OCI-LY3 (cell line): Measurements from ENCODE around the gene SLC30A4.

Source experiments
- H2AFZ ChIP-seq: fragments of 200-600, 300-600 bp; shearing (Covaris generic); 2 replicates; pipeline ENCODE4 v1.6.0; 2014; ENCODE audit warnings: antibody characterized with exemption, low read depth, low read length
- H3K27ac ChIP-seq: fragments of 200-600, 300-600 bp; sonication (generic); 2 replicates; pipeline ENCODE4 v1.5.1; 2014; ENCODE audit warnings: mild to moderate bottlenecking, low read length, moderate library complexity, mixed read lengths
- H3K27me3 ChIP-seq: fragments of 200-600, 300-600 bp; sonication (generic); 2 replicates; pipeline ENCODE4 v1.6.1; 2014; ENCODE audit warnings: low read depth, low read length, mixed read lengths
- H3K36me3 ChIP-seq: fragments of 200-600, 300-600 bp; sonication (generic); replicated peaks from 2 replicates; pipeline ENCODE3; 2014; ENCODE audit warnings: low read depth, low read length, mixed read lengths
- H3K4me1 ChIP-seq: fragments of 300-600, 200-600 bp; sonication (generic); 2 replicates; pipeline ENCODE4 v1.6.1; 2014; ENCODE audit warnings: low read length, mixed read lengths
- H3K4me2 ChIP-seq: fragments of 200-600, 300-600 bp; sonication (generic); 2 replicates; pipeline ENCODE4 v1.6.1; 2014; ENCODE audit warnings: low read length, mixed read lengths
- H3K4me3 ChIP-seq: fragments of 300-600, 200-600 bp; sonication (generic); 2 replicates; pipeline ENCODE4 v1.5.1; 2014; ENCODE audit warnings: antibody characterized with exemption, mild to moderate bottlenecking, low read length, moderate library complexity
- H3K79me2 ChIP-seq: fragments of 300-600, 200-600 bp; shearing (Covaris generic); 2 replicates; pipeline ENCODE4 v1.6.1; 2014; ENCODE audit warnings: mild to moderate bottlenecking, low read length, mixed read lengths
- H3K9ac ChIP-seq: fragments of 300-600, 200-600 bp; shearing (Covaris generic); 2 replicates; pipeline ENCODE4 v1.6.0; 2014; ENCODE audit warnings: mild to moderate bottlenecking, low read length, moderate library complexity
- H3K9me3 ChIP-seq: fragments of 200-600, 300-600 bp; shearing (Covaris generic); 2 replicates; pipeline ENCODE4 v1.6.1; 2014; ENCODE audit warnings: low read length, mixed read lengths; ENCODE audit not compliant: insufficient read depth
- H4K20me1 ChIP-seq: fragments of 200-600, 300-600 bp; sonication (generic); 2 replicates; pipeline ENCODE4 v1.6.1; 2016; ENCODE audit warnings: low read length, mixed read lengths; ENCODE audit not compliant: insufficient read depth
- CTCF ChIP-seq: fragments of 200-600, 300-600 bp; sonication (generic); IDR thresholded peaks from 2 replicates; pipeline ENCODE4 v1.5.1; 2014; ENCODE audit warnings: antibody characterized with exemption, low read length, low read depth
- EZH2phosphoT487 ChIP-seq: fragments of 200-600 bp; shearing (Covaris generic); IDR thresholded peaks from 2 replicates; pipeline ENCODE4 v1.6.1; 2018; ENCODE audit warnings: antibody characterized with exemption, mixed run types, low read depth

SLC30A4 gene

DNA sequence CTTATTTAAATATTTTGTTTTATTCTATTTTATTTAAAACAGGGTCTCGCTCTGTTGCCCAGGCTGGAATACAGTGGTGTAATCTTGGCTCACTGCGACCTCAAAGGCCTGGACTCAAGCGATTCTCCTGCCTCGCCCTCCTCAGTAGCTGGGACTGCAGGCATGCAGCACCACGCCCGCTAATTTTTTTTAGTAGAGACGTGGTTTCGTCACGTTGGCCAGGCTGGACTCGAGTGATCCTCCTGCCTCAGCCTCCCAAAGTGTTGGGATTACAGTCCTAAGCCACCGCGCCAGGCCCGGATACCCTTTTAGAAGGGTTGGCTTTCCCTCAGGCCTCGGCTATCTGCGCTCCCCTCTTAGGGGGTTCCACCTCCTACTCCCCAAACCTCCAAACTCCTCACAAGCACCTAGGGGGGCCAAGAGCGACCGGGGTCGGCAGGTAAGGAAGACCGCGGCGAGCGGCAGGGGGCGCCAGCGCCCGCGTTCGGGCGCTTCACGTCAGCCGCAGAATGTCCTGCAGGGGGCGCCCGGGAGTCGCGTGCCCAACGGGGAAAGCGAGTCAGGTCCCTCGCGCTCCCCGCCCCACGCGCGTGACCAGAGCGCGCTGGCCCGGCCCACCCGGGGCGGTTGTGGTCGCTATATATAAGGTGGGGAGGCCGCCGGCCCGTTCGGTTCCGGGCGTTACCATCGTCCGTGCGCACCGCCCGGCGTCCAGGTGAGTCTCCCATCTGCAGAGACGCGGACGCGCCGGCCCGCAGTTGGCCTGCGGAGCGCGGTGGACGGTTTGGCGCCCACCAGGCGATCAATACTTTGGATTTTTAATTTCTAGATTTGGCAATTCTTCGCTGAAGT, 92.4 kb downstream of the SLC30A4 start:
- no peaks in the 10 kb centered on the region for H3K9me3 ChIP-seq
- H3K27me3 ChIP-seq, result no peaks in the 10 kb centered on the region; the same call in 1 of the 2 replicates
- peak overlapping the region; percentile 34; the same call in 1 of the 2 replicates for H2AFZ ChIP-seq
- H3K27ac ChIP-seq, result no peak overlapping the region
- H3K9ac ChIP-seq, result no peak overlapping the region
- H3K4me1 ChIP-seq, result no peaks in the 10 kb centered on the region
- H3K36me3 ChIP-seq, result no peaks in the 10 kb centered on the region
- H3K79me2 ChIP-seq, result no peaks in the 10 kb centered on the region
- H3K4me2 ChIP-seq, result peak overlapping the region; percentile 65
- TF ChIP-seq CTCF, result peak; percentile 100
- TF ChIP-seq EZH2phosphoT487, result no peak
- H3K4me3 ChIP-seq, result peak overlapping the region; percentile 77
- H4K20me1 ChIP-seq, result no peaks in the 10 kb centered on the region
